Pancreas (tissue), 10 donors: ENCODE data around the gene SLC39A11. TPM values are rescaled to one million over a fixed set of nuclear protein-coding genes. Genes with fewer than 3 reads are reported as not detected.

ENCODE experiments used
- ATAC-seq, 4 donors: fragments of 200-7000 bp; cut with Tn5 transposase; one replicate each; pipeline versions ENCODE4 v1.8.0 to v1.9.1; 2020; ENCODE audit warnings: mild to moderate bottlenecking in 4 of 4, moderate library complexity in 4 of 4
- DNase-seq, 6 donors: peaks; one replicate each; pipeline ENCODE4 v3.0.0-alpha.2; 2020
- FAIRE-seq: peaks from 2 replicates; lab custom pipeline; 2012; peaks lifted over from hg19 to GRCh38; lab: Jason Lieb, UNC
- H3K27ac ChIP-seq, 4 donors: fragments of 200-600 bp; sonication (generic); 1 replicate in 3 of 4; 2 replicates in 1 of 4; pipeline versions ENCODE4 v1.5.0 to v1.8.0; 2020
- H3K27me3 ChIP-seq, 4 donors: fragments of 200-600 bp; one replicate each; pipeline ENCODE4 v1.8.0; 2021
- H3K36me3 ChIP-seq, 3 donors: fragments of 200-600 bp; sonication (generic) in 1 of 3; one replicate each; pipeline versions ENCODE4 v1.5.0 to v1.8.0; 2020 to 2021
- H3K4me1 ChIP-seq, 3 donors: fragments of 200-600 bp; one replicate each; pipeline ENCODE4 v1.8.0; 2021
- H3K4me3 ChIP-seq, 4 donors: fragments of 200-600 bp; sonication (generic) in 2 of 4; one replicate each; pipeline versions ENCODE4 v1.5.0 to v1.8.0; 2020 to 2021
- H3K9me3 ChIP-seq, 4 donors: fragments of 200-600 bp; one replicate each; pipeline ENCODE4 v1.8.0; 2021
- CTCF ChIP-seq, 4 donors: fragments of 200-600 bp; sonication (generic) in 3 of 4; IDR thresholded peaks; one replicate each; pipeline versions ENCODE4 v1.5.0 to v1.8.0; 2021; ENCODE audit warnings: antibody characterized with exemption in 4 of 4
- WGBS, 2 donors: extraction: QIAGEN DNeasy Blood & Tissue Kit; methylation state at CpG; one replicate each; pipeline ENCODE4 v1.1.7; 2013; 5-methylcytosine and 5-hydroxymethylcytosine counted together
- intact Hi-C, 3 donors: fragments of 100-400 bp; cut with DNase I; formaldehyde crosslinking; loops; one replicate each; pipeline versions ENCODE4 v1.11.1 to v1.14.2; 2022
- polyA plus RNA-seq, 2 donors: library from polyadenylated mRNA; stranded (reverse); fragments of 200-250 nt; gene quantifications; one replicate each; pipeline ENCODE4 v1.2.3, GENCODE V29; 2013
- total RNA-seq, 6 donors: library from RNA; stranded (reverse); fragmentation: NEBNext Ultra II Directional in 4 of 6; extraction: Animal tissue kit (Norgen Biotek cat#: 25700) in 4 of 6; gene quantifications; one replicate each; pipeline versions ENCODE4 v1.2.1 to v1.2.4, GENCODE V29; 2021 to 2023
- donor health status: healthy with polysubstance abuse.
- donor health status: DM: no; HTN: no; CAD: no; lungs with moderate emphysema.
- donor health status: DM: no; HTN: no; CAD: no.
- donor health status: control.
- donor health status: control.
- donor health status: Bipolar disorder and iron deficiency.
- donor health status: DM: yes; HTN: yes; CAD: no.
- donor health status: DM: no; HTN: no; CAD: no.
- donor health status: DM: no; HTN: no; CAD: no.
- donor health status: DM: yes; HTN: yes; CAD: no.

SLC39A11 gene
- total and polyA plus RNA-seq, 8 donors = 7.9 to 32.9 (median 19.9) TPM

DNA sequence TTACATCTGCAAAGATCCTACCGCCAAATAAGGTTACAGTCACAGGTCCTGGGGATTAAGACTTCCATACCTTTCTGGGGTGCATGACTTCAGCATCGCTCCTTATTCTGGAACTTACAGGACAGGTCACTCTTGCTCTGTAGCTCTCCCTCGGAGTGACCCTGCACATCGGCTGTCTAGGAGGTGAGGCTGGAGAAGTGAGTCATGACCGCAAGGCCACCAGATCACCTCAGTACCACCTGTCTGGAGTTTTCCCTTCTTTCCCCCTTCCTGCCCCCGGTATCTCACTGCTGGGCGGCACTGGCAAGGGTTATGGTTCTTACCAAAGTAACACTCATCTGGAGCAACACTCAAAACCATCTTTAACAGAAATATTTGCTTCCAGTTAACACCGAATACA, 374.8 kb downstream of the SLC39A11 start:
- no peak for ATAC-seq
- Histone ChIP-seq H3K4me1 (no peaks in the 10 kb centered on the region), H3K27ac (no peak overlapping the region), H3K36me3 (no peaks in the 10 kb centered on the region), H3K9me3 (no peaks in the 10 kb centered on the region), H3K4me3 (no peak overlapping the region), H3K27me3 (no peaks in the 10 kb centered on the region)
- DNase-seq = no peak
- FAIRE-seq = no peak
- 93 to 94% methylated on average over 8 of the region's 8 CpGs for WGBS, 2 donors
- no peak for TF ChIP-seq CTCF (IDR thresholded peaks at IDR 0.05)
- intact Hi-C loops = no loop called here

DNA sequence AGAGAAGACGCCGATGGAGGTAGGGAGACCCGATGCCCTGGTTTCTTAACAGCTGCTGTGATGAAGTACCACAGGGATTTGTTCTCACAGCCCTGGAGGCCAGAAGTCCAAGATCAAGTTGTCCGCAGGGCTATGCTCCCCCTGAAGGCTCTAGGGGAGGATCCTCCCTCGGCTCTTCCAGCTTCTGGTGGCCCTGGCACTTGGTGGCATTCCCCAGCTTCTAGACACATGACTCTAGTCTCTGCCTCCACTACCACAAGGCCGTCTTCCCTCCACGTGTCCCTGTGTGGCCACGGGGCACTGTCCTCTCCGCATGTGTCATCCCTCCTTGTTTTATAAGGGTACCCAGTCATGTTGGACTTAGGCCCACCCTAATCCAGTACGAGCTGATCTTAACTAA, 375.2 kb downstream of the SLC39A11 start:
- no peak overlapping the region for H3K4me3 ChIP-seq
- H3K9me3 ChIP-seq = no peaks in the 10 kb centered on the region
- H3K4me1 ChIP-seq = no peaks in the 10 kb centered on the region
- intact Hi-C loops = no loop called here
- 85 to 89% methylated on average over 10 of the region's 10 CpGs for WGBS, 2 donors
- ATAC-seq (no peak), FAIRE-seq (no peak), DNase-seq (no peak)
- H3K27ac ChIP-seq = no peak overlapping the region
- no peaks in the 10 kb centered on the region for H3K36me3 ChIP-seq
- TF ChIP-seq CTCF (IDR thresholded peaks at IDR 0.05) = no peak
- H3K27me3 ChIP-seq = no peaks in the 10 kb centered on the region

DNA sequence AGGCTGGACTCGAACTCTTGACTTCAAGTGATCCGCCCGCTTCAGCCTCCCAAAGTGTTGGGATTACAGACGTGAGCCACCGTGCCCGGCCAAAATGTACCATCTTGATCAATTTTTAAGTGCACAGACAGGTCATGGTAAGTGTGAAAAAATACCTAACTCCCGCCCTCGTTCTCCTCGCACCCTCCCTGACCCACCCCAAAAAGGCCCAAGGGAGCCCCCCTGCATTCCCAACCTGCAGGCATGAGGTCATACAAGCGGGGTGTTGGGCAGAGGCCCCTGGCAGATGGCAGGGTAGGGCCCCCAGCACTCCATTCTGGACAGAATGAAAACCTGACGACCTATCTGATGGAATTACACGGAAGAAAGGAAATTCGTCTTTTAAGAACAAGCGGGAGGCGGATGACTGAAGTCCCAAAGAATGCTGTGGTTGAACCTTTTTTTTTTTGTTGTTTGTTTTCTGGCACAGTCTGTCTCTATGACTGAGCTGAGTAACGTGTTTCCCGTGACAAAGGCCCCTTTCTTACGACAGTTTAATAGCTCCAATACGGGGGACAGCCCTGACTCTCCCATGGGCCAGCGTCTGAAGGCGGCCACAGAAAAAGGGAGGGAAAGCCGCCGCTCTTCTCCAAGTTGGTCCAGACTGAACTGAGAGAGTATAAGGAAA, 376.4 kb downstream of the SLC39A11 start:
- peak; percentile 76 to 84 (median 78) for ATAC-seq
- Histone ChIP-seq H3K4me1 (no peaks in the 10 kb centered on the region), H3K9me3 (no peaks in the 10 kb centered on the region), H3K27ac (peak overlapping the region; percentile 50 to 72 (median 56)), H3K4me3 (no peak overlapping the region), H3K36me3 (no peaks in the 10 kb centered on the region), H3K27me3 (no peaks in the 10 kb centered on the region)
- no peak for TF ChIP-seq CTCF (IDR thresholded peaks at IDR 0.05)
- 65 to 80% methylated on average over 23 of the region's 23 CpGs for WGBS, 2 donors
- FAIRE-seq = no peak
- peak in 3 of 6 donors; percentile 21 to 30 (median 26) for DNase-seq
- intact Hi-C loops = no loop called here

DNA sequence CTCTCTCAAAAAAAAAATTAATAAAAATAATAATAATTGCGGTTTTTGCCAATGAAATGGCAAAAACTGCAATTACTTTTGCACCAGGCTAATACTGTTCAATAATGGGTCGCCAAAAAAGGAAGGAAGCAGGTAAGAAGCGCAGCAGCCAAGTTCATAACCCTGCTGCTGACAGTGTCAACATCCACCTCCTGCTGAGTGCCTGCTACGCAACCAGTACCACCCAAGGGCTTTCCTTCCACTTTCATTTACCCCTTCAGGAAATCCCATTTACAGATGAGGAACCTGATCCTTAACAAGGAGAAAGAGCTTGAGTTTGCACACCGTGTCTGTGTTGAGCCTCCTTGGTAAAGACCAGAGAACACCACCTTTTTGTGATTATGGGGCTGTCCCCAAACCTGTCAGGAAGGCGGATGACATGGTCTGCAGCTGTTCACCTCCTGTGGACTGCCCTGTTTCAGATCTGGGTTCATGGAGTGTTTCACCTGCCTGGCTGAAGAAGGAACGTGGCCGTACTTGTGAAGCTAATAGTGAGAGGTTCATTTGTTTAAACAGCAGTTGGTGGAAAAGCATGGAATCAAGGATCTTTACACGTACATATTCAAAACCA, 378.0 kb downstream of the SLC39A11 start:
- Histone ChIP-seq H3K9me3 (no peaks in the 10 kb centered on the region), H3K4me1 (no peaks in the 10 kb centered on the region), H3K27ac (peak overlapping the region in 1 of 4 donors; percentile 52), H3K36me3 (no peaks in the 10 kb centered on the region), H3K4me3 (no peak overlapping the region), H3K27me3 (no peaks in the 10 kb centered on the region)
- 79 to 86% methylated on average over 9 of the region's 9 CpGs for WGBS, 2 donors
- intact Hi-C loops = no loop called here
- ATAC-seq (peak in 2 of 4 donors; percentile 40 to 47), DNase-seq (no peak), FAIRE-seq (no peak)
- no peak for TF ChIP-seq CTCF (IDR thresholded peaks at IDR 0.05)

- DNase-seq = no peak
- Histone ChIP-seq H3K27ac (no peak overlapping the region), H3K27me3 (no peaks in the 10 kb centered on the region), H3K4me3 (no peak overlapping the region), H3K9me3 (no peaks in the 10 kb centered on the region), H3K4me1 (no peaks in the 10 kb centered on the region), H3K36me3 (no peaks in the 10 kb centered on the region)
- intact Hi-C loops = no loop called here
- WGBS, 2 donors = 98 to 99% methylated on average over 7 of the region's 7 CpGs
- ATAC-seq = no peak
- FAIRE-seq = no peak
- no peak for TF ChIP-seq CTCF (IDR thresholded peaks at IDR 0.05)
These were observed 378.8 kb downstream of the SLC39A11 start for GRCh38 chr17:72713701-72714100.
